K562 (cell line): ENCODE data around the gene HYOU1. TPM values are rescaled to one million over a fixed set of nuclear protein-coding genes. Genes with fewer than 3 reads are reported as not detected.

ENCODE experiments used
- AFF4 ChIP-seq: sonication (generic); formaldehyde crosslinking; IDR thresholded peaks from 2 replicates; pipeline ENCODE4 v1.8.0; 2023; ENCODE audit warnings: mild to moderate bottlenecking, missing genetic modification reagents
- C11orf30 ChIP-seq: fragments of 450-650 bp; IDR thresholded peaks from 2 replicates; pipeline ENCODE4 v1.6.1; 2016; ENCODE audit warnings: low read depth, mild to moderate bottlenecking
- MAFG ChIP-seq: fragments of 450-650 bp; conservative IDR thresholded peaks from 2 replicates; pipeline ENCODE4 v1.6.1; 2016; ENCODE audit warnings: missing genetic modification characterization, missing compliant biosample characterization
- MAFK ChIP-seq: IDR thresholded peaks from 2 replicates; pipeline ENCODE4 v1.6.1; 2011; ENCODE audit warnings: low read length, improper control_type of control experiment
- RFX1 ChIP-seq: fragments of 450-650 bp; IDR thresholded peaks from 2 replicates; pipeline ENCODE4 v1.6.1; 2016; ENCODE audit warnings: mild to moderate bottlenecking, moderate library complexity
- polyA plus RNA-seq, 8 experiments: library from polyadenylated mRNA; depleted of rRNA in 4 of 8; stranded (reverse) in 5 of 8; unstranded in 3 of 8; fragments of >200 nt; fragmentation: Nextera tagmentation in 2 of 8; fragmentation: Illumina TruSeq in 1 of 8; extraction: Ambion mirVana in 2 of 8; extraction: Trizol in 1 of 8; gene quantifications; 2 replicates each; pipeline versions ENCODE4 v1.2.1 to v1.2.3, GENCODE V29; 2011 to 2014; ENCODE audit warnings: inconsistent platforms in 1 of 8, missing spikeins in 1 of 8
- total RNA-seq, 7 experiments: library from RNA; depleted of rRNA in 6 of 7; stranded (reverse); fragments of >200 nt in 6 of 7; fragmentation: Illumina TruSeq in 2 of 7; extraction: Trizol in 2 of 7; gene quantifications; 2 replicates each; pipeline versions ENCODE4 v1.2.1 to v1.2.3, GENCODE V29; 2011 to 2021; ENCODE audit warnings: low replicate concordance in 1 of 7
- TF ChIP-seq, protein P1 (sequence below): fragments of 450-650 bp; IDR thresholded peaks from 2 replicates; pipeline ENCODE4 v1.6.1; 2018; ENCODE audit not compliant: partially characterized antibody
- TF ChIP-seq, protein P2 (sequence below): sonication (generic); formaldehyde crosslinking; IDR thresholded peaks from 2 replicates; pipeline ENCODE4 v1.8.0; 2022; ENCODE audit warnings: missing genetic modification reagents, mild to moderate bottlenecking, moderate library complexity, borderline replicate concordance

The HYOU1 gene
- total and polyA plus RNA-seq, 9 of the 15 experiments (the other 6 are each of a cell fraction or from before 2014, with no cell fraction given), result 19.5 to 197 (median 128) TPM

- TF ChIP-seq AFF4 (no peak), MAFG (tag) (peak; percentile 95), MAFK (peak; percentile 83), C11orf30 (peak; percentile 98), RFX1 (no peak)
- TF ChIP-seq, protein P1, sequence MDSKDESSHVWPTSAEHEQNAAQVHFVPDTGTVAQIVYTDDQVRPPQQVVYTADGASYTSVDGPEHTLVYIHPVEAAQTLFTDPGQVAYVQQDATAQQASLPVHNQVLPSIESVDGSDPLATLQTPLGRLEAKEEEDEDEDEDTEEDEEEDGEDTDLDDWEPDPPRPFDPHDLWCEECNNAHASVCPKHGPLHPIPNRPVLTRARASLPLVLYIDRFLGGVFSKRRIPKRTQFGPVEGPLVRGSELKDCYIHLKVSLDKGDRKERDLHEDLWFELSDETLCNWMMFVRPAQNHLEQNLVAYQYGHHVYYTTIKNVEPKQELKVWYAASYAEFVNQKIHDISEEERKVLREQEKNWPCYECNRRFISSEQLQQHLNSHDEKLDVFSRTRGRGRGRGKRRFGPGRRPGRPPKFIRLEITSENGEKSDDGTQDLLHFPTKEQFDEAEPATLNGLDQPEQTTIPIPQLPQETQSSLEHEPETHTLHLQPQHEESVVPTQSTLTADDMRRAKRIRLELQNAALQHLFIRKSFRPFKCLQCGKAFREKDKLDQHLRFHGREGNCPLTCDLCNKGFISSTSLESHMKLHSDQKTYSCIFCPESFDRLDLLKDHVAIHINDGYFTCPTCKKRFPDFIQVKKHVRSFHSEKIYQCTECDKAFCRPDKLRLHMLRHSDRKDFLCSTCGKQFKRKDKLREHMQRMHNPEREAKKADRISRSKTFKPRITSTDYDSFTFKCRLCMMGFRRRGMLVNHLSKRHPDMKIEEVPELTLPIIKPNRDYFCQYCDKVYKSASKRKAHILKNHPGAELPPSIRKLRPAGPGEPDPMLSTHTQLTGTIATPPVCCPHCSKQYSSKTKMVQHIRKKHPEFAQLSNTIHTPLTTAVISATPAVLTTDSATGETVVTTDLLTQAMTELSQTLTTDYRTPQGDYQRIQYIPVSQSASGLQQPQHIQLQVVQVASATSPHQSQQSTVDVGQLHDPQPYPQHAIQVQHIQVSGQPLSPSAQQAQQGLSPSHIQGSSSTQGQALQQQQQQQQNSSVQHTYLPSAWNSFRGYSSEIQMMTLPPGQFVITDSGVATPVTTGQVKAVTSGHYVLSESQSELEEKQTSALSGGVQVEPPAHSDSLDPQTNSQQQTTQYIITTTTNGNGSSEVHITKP, result peak; percentile 9
- TF ChIP-seq, protein P2, sequence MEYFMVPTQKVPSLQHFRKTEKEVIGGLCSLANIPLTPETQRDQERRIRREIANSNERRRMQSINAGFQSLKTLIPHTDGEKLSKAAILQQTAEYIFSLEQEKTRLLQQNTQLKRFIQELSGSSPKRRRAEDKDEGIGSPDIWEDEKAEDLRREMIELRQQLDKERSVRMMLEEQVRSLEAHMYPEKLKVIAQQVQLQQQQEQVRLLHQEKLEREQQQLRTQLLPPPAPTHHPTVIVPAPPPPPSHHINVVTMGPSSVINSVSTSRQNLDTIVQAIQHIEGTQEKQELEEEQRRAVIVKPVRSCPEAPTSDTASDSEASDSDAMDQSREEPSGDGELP (CRISPR knock-in tag), result 0 out of 2 replicates have a peak, but pooled peaks have one; percentile 34
Observed at GRCh38 chr11:119029340-119030028, 27.5 kb downstream of the HYOU1 start (continued).
